IMR-90 (cell line): ENCODE data around the gene UPK3B. TPM values are rescaled to one million over a fixed set of nuclear protein-coding genes. Genes with fewer than 3 reads are reported as not detected.
"Not testable (repeated sequence)": the region's sequence is repeated elsewhere in the genome, so short reads cannot be mapped to it uniquely, and the experiment has no call there.

Experiments used
- ATAC-seq: fragments of 200-7000 bp; cut with Tn5 transposase; 2 replicates; pipeline ENCODE4 v1.9.1; 2020; ENCODE audit warnings: low read depth, mild to moderate bottlenecking, moderate library complexity
- BruUV-seq: library from RNA; stranded (reverse); fragments of 400-500 nt; replicated peaks from 2 replicates; lab custom pipeline; 2021; lab: Mats Ljungman, UMichigan
- CTCF ChIA-PET: fragments of 300-600 bp; formaldehyde crosslinking; extraction: SDS; loops from one replicate; lab custom pipeline; 2021; ENCODE audit warnings: antibody characterized with exemption; lab: Yijun Ruan, JAX
- POLR2A ChIA-PET: fragments of 300-600 bp; sonication (Branson Sonifier 250); formaldehyde crosslinking; loops from one replicate; lab custom pipeline; 2022; ENCODE audit warnings: antibody characterized with exemption; ENCODE audit not compliant: unreplicated experiment; lab: Charles Lee
- DNase-seq: peaks from one replicate; pipeline ENCODE4 v3.0.0; 2013
- H2AFZ ChIP-seq: replicated peaks from 2 replicates; pipeline ENCODE3; 2013; ENCODE audit warnings: low read length, mild to moderate bottlenecking; ENCODE audit not compliant: poor library complexity
- H2AK5ac ChIP-seq: 2 replicates; pipeline ENCODE4 v1.6.1; 2013; ENCODE audit warnings: low read depth, low read length, inconsistent platforms
- H2AK9ac ChIP-seq: replicated peaks from 2 replicates; pipeline ENCODE3; 2013; ENCODE audit warnings: mild to moderate bottlenecking, low read depth, low read length, moderate library complexity; ENCODE audit not compliant: poor library complexity
- H2BK120ac ChIP-seq: 2 replicates; pipeline ENCODE4 v1.6.1; 2013; ENCODE audit warnings: low read depth, low read length, inconsistent platforms
- H2BK15ac ChIP-seq: 3 replicates; pipeline ENCODE4 v1.6.1; 2013; ENCODE audit warnings: low read depth, low read length, inconsistent platforms
- H2BK20ac ChIP-seq: 2 replicates; pipeline ENCODE4 v1.6.1; 2013; ENCODE audit warnings: low read depth, mild to moderate bottlenecking, inconsistent platforms, low read length, moderate library complexity
- H2BK5ac ChIP-seq: 2 replicates; pipeline ENCODE4 v1.6.1; 2013; ENCODE audit warnings: mild to moderate bottlenecking, low read depth, low read length, inconsistent platforms; ENCODE audit not compliant: poor library complexity, severe bottlenecking
- H3K14ac ChIP-seq: replicated peaks from 2 replicates; pipeline ENCODE4 v1.6.1; 2013; ENCODE audit warnings: low read depth, low read length, inconsistent platforms
- H3K18ac ChIP-seq: 2 replicates; pipeline ENCODE4 v1.6.1; 2013; ENCODE audit warnings: low read depth, low read length, control low read depth
- H3K23ac ChIP-seq: 2 replicates; pipeline ENCODE4 v1.6.1; 2013; ENCODE audit warnings: low read depth, low read length, inconsistent platforms
- H3K27ac ChIP-seq: 2 replicates; pipeline ENCODE4 v1.5.1; 2013; ENCODE audit warnings: mild to moderate bottlenecking, control low read depth, low read length; ENCODE audit not compliant: insufficient read depth
- H3K27me3 ChIP-seq: 2 replicates; pipeline ENCODE4 v1.6.1; 2013; ENCODE audit warnings: low read length; ENCODE audit not compliant: control insufficient read depth, insufficient read depth
- H3K36me3 ChIP-seq: 2 replicates; pipeline ENCODE4 v1.6.1; 2013; ENCODE audit warnings: low read length, mixed read lengths; ENCODE audit not compliant: control insufficient read depth, insufficient read depth
- H3K4ac ChIP-seq: 2 replicates; pipeline ENCODE4 v1.6.1; 2013; ENCODE audit warnings: low read depth, low read length, inconsistent platforms
- H3K4me1 ChIP-seq: 2 replicates; pipeline ENCODE4 v1.6.1; 2013; ENCODE audit warnings: low read length, mixed read lengths; ENCODE audit not compliant: control insufficient read depth, insufficient read depth
- H3K4me2 ChIP-seq: 2 replicates; pipeline ENCODE4 v1.6.1; 2013; ENCODE audit warnings: low read depth, mild to moderate bottlenecking, control low read depth, low read length, moderate library complexity
- H3K4me3 ChIP-seq: 2 replicates; pipeline ENCODE4 v1.5.1; 2013; ENCODE audit warnings: low read depth, mild to moderate bottlenecking, control low read depth, low read length, moderate library complexity; ENCODE audit not compliant: insufficient read depth
- H3K56ac ChIP-seq: 2 replicates; pipeline ENCODE4 v1.6.1; 2013; ENCODE audit warnings: low read length, inconsistent platforms; ENCODE audit not compliant: insufficient read depth; ENCODE audit errors: extremely low read depth
- H3K79me1 ChIP-seq, 2 experiments: 2 replicates each; pipeline ENCODE4 v1.6.1; 2013; ENCODE audit warnings: low read length in 2 of 2, inconsistent platforms in 1 of 2, low read depth in 1 of 2
- H3K9ac ChIP-seq: 2 replicates; pipeline ENCODE4 v1.6.1; 2013; ENCODE audit warnings: low read depth, low read length, control low read depth
- H3K9me1 ChIP-seq: 2 replicates; pipeline ENCODE4 v1.6.1; 2013; ENCODE audit warnings: low read length, inconsistent platforms; ENCODE audit not compliant: insufficient read depth
- H3K9me3 ChIP-seq: 2 replicates; pipeline ENCODE4 v1.6.1; 2013; ENCODE audit warnings: low read length; ENCODE audit not compliant: control insufficient read depth, insufficient read depth
- H4K20me1 ChIP-seq: 2 replicates; pipeline ENCODE4 v1.6.1; 2013; ENCODE audit warnings: low read length, inconsistent platforms; ENCODE audit not compliant: insufficient read depth
- H4K5ac ChIP-seq: 2 replicates; pipeline ENCODE4 v1.6.1; 2013; ENCODE audit warnings: mild to moderate bottlenecking, low read depth, low read length, control low read depth
- H4K8ac ChIP-seq, 2 experiments: 2 replicates each; pipeline ENCODE4 v1.6.1; 2013; ENCODE audit warnings: low read depth in 2 of 2, low read length in 2 of 2, control low read depth in 1 of 2, inconsistent platforms in 1 of 2
- H4K91ac ChIP-seq: 2 replicates; pipeline ENCODE4 v1.6.1; 2013; ENCODE audit warnings: low read depth, low read length, inconsistent platforms; ENCODE audit not compliant: insufficient read depth
- WGBS, 2 experiments: methylation state at CpG; one replicate each; pipeline versions ENCODE4 v1.1.5 to v1.1.7; 2013; ENCODE audit warnings: missing lambda C conversion rate in 2 of 2; ENCODE audit not compliant: insufficient read length in 1 of 2; ENCODE audit errors: extremely low coverage in 2 of 2; 5-methylcytosine and 5-hydroxymethylcytosine counted together
- dilution Hi-C: fragments of 300-500 bp; cut with HindIII; formaldehyde crosslinking; loops from one replicate; pipeline ENCODE4 v1.14.3; 2018; ENCODE audit warnings: low sequenced_read_pairs; ENCODE audit not compliant: unreplicated experiment
- in situ Hi-C: fragments of 300-500 bp; cut with MboI; formaldehyde crosslinking; loops from 3 replicates; pipeline ENCODE4 v1.14.3; 2019; ENCODE audit warnings: low sequenced_read_pairs, inconsistent platforms, mixed read lengths
- intact Hi-C: fragments of 100-400 bp; cut with micrococcal nuclease; formaldehyde crosslinking; loops from 2 replicates; pipeline ENCODE4 v1.10.0; 2022
- polyA plus RNA-seq, 3 experiments: library from polyadenylated mRNA; depleted of rRNA; stranded (reverse); fragments of >200 nt; gene quantifications; 2 replicates each; pipeline ENCODE4 v1.2.3, GENCODE V29; 2012; ENCODE audit warnings: low replicate concordance in 1 of 3
- total RNA-seq: library from RNA; depleted of rRNA; stranded (reverse); fragments of >200 nt; gene quantifications from 2 replicates; pipeline ENCODE4 v1.2.3, GENCODE V29; 2012

Gene UPK3B
- total and polyA plus RNA-seq, 2 of the 4 experiments (the other 2 are of a cell fraction): 0.26 TPM; not detected in 1

DNA sequence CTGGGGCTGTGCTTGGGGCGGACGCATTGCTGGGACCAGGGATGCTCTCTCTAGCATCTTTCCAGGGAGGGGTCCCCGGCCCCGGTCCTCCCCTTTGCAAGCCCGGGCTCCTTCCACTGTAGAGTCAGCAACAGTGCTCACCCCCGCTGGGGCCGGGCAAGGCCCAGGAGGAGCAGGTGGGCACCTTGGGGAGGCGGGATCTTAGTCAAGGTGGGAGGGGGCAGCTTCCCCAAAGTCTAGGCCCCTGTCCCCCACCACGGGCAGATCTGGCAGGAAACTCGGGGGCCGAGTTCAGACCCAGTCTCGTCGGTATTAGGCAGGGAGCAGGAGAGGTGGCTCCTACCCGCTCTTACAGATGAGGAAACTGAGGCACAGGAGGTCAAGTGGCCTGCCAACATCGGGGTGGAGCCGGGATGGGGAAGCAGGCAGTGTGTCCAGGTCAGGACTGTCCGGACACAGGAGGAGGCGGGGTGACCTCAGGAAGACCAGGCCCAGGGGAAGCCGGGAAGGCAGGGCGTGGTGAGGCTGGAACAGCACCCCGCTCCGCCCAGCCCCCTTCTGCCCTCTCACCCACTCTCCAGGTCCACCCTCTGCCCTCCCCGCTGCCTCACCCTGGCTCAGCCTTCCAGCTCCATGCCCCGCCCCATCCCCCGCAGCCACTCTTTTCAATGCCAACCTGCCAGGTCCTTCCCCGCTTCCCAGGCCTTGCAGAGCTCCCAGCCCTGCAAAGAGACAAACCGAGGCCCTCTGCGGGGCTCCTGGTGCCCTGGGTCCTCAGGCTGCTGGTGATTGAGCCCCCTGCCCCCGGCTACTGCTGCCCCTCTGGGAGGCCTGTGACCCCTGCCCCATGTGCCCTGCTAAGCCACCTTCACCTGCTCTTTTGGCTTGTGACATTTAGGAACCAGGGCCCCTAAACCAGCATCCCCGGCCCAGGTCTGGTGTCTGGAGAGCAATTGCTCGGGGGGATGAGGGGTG lies 1.8 kb downstream of the UPK3B start:
- H3K4me1 ChIP-seq, POLR2A ChIA-PET, H2AK9ac ChIP-seq, H3K4ac ChIP-seq, H3K9me1 ChIP-seq, H3K79me1 ChIP-seq, H3K4me2 ChIP-seq, H3K9ac ChIP-seq, H2BK5ac ChIP-seq, H3K27ac ChIP-seq, H2AFZ ChIP-seq, ATAC-seq, H3K9me3 ChIP-seq, H3K27me3 ChIP-seq, in situ Hi-C loops, H3K14ac ChIP-seq, H2BK20ac ChIP-seq, H2AK5ac ChIP-seq, H4K91ac ChIP-seq, DNase-seq, H3K4me3 ChIP-seq, H4K5ac ChIP-seq, H2BK120ac ChIP-seq, H3K23ac ChIP-seq, H2BK15ac ChIP-seq, BruUV-seq, CTCF ChIA-PET, dilution Hi-C loops, H3K56ac ChIP-seq, H3K18ac ChIP-seq, intact Hi-C loops, H4K20me1 ChIP-seq, H4K8ac ChIP-seq, H3K36me3 ChIP-seq: not testable (repeated sequence)
- no CpG with 5 or more reads among the region's 31 CpGs for WGBS, 2 experiments
